Raji (cell line): ENCODE measurements around the gene TREML1.

Experiments used
- POLR2A ChIP-seq: IDR thresholded peaks from 2 replicates; pipeline ENCODE4 v1.6.1; 2011; ENCODE audit warnings: low read depth, low read length, control low read depth; ENCODE audit not compliant: insufficient read depth

Gene TREML1

GRCh38 chr6:41162687-41163418 is 8.7 kb upstream of the TREML1 start, which contains the start of gene TREM2:
TSS of gene TREM2 (minus strand) at chr6:41163116. CDS start at chr6:41163082, 34 bp downstream.
- TF ChIP-seq POLR2A: no peak

GRCh38 chr6:41161851-41162552 is 7.9 kb upstream of the TREML1 start:
- no peak for TF ChIP-seq POLR2A

GRCh38 chr6:41161380-41161779 is 7.2 kb upstream of the TREML1 start:
- TF ChIP-seq POLR2A: no peak

GRCh38 chr6:41160933-41161332 is 6.8 kb upstream of the TREML1 start:
- no peak for TF ChIP-seq POLR2A

- no peak for TF ChIP-seq POLR2A
Observed at GRCh38 chr6:41159415-41160082, 5.4 kb upstream of the TREML1 start.

GRCh38 chr6:41157323-41157722 is 3.2 kb upstream of the TREML1 start:
- no peak for TF ChIP-seq POLR2A

- TF ChIP-seq POLR2A: no peak
Observed at GRCh38 chr6:41156771-41157170, 2.6 kb upstream of the TREML1 start.

GRCh38 chr6:41156001-41156400 is 1.9 kb upstream of the TREML1 start:
- TF ChIP-seq POLR2A: no peak

GRCh38 chr6:41155132-41155805 is 1.1 kb upstream of the TREML1 start:
- TF ChIP-seq POLR2A: no peak

GRCh38 chr6:41153451-41153850 is 696 bp downstream of the TREML1 start:
- no peak for TF ChIP-seq POLR2A

GRCh38 chr6:41150671-41151070 is 3.5 kb downstream of the TREML1 start:
- no peak for TF ChIP-seq POLR2A

- TF ChIP-seq POLR2A: no peak
Observed at GRCh38 chr6:41147917-41148316, 6.2 kb downstream of the TREML1 start.

GRCh38 chr6:41136911-41137310 is 17.2 kb downstream of the TREML1 start:
- TF ChIP-seq POLR2A: no peak

- TF ChIP-seq POLR2A: no peak
Observed at GRCh38 chr6:41135062-41135832, 18.9 kb downstream of the TREML1 start.

- TF ChIP-seq POLR2A: no peak
Observed at GRCh38 chr6:41132254-41132653, 21.9 kb downstream of the TREML1 start.
